ENCODE data around the gene DNMT3A. TPM values are rescaled to one million over a fixed set of nuclear protein-coding genes. Genes with fewer than 3 reads are reported as not detected.
"Not testable (repeated sequence)": the region's sequence is repeated elsewhere in the genome, so short reads cannot be mapped to it uniquely, and the experiment has no call there.

The DNMT3A gene
- total RNA-seq, 4 donors from 2014 or later: 16.1 to 33.7 (median 21.0) TPM

DNA sequence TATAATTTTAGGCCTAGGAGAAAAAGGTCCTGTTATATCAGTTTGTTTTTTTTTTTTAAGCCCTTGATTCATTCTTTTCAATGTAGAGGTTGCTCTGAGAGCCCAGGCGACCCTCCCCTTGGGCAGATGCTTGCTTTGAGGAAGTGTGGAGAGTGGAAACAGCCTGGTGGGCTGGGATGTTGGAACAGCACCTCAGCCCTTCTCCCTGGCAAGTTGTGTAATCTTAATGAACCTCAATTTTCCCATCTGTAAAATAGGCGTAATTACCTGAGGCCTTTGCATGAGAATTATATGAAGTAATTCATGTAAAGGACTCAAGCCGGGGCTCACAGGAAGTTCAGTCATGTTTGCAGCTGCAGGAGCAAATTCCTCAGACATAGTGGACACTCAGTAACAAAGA, 123.6 kb downstream of the DNMT3A start:
- TF ChIP-seq, protein P1, sequence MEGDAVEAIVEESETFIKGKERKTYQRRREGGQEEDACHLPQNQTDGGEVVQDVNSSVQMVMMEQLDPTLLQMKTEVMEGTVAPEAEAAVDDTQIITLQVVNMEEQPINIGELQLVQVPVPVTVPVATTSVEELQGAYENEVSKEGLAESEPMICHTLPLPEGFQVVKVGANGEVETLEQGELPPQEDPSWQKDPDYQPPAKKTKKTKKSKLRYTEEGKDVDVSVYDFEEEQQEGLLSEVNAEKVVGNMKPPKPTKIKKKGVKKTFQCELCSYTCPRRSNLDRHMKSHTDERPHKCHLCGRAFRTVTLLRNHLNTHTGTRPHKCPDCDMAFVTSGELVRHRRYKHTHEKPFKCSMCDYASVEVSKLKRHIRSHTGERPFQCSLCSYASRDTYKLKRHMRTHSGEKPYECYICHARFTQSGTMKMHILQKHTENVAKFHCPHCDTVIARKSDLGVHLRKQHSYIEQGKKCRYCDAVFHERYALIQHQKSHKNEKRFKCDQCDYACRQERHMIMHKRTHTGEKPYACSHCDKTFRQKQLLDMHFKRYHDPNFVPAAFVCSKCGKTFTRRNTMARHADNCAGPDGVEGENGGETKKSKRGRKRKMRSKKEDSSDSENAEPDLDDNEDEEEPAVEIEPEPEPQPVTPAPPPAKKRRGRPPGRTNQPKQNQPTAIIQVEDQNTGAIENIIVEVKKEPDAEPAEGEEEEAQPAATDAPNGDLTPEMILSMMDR (IDR thresholded peaks at IDR 0.05): no peak
- TF ChIP-seq EP300 (IDR thresholded peaks at IDR 0.05; ENCODE audit: low read depth) (no peak), POLR2A (IDR thresholded peaks at IDR 0.05) (no peak), POLR2AphosphoS5 (IDR thresholded peaks at IDR 0.05) (no peak)
- H3K9me3 ChIP-seq: no peaks in the 10 kb centered on the region
- H3K4me3 ChIP-seq: no peak overlapping the region
- no peaks in the 10 kb centered on the region for H3K27me3 ChIP-seq
- no peak for DNase-seq
- 91 to 100% methylated on average over 2 to 3 of the region's 3 CpGs for WGBS, 2 donors (ENCODE audit: low coverage in 1 of 2)
- in situ Hi-C loops (cut with MboI; ENCODE audit: low pct_ligation_motif_present in 1 of 4, low pct_unique_long_range_greater_than_20kb in 1 of 4, low sequenced_read_pairs in 3 of 4) (no loop called here), intact Hi-C loops (cut with DNase I; ENCODE audit: low total_unique reads) (no loop called here)
- H3K36me3 ChIP-seq: no peaks in the 10 kb centered on the region
- peaks cover 0 to 10% (median 7%) of the 10 kb centered on the region in 4 donors for H3K4me1 ChIP-seq
- H3K27ac ChIP-seq: no peak overlapping the region

DNA sequence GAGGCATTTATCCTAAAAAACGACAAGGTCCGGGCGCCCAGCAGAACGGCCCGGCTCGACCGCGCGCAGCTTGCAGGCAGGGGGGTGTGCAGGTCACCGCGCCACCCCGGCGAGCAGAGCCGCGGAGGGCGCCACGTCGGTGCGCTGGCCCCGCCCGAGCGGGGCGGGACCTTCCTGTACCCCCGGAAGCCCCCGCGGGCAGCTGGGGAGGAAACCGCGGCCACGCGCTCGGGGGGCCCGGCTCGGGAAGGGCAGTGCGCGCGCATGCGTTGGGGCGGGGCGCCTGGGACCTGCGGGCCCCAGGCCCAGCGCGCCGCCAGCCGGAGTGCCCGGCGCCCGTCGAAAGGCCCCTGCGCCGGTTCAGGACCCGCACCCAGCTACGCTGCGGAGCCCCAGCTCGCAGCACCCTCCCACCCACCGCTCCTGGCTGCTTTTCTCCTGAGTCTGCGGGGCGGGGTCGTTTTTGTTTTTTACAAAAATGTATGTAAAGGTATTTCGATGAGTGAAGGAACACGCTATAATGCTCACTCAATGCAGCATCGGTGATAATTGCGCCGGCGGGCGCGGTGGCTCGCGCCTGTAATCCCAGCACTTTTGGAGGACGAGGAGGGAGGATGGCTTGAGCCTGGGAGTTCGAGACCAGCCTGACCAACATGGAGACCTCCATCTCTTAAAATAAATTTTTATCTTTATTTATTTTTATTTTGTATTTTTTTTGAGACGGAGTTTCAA, 125.6 kb downstream of the DNMT3A start:
- Histone ChIP-seq H3K9me3 (no peaks in the 10 kb centered on the region), H3K27me3 (no peaks in the 10 kb centered on the region), H3K36me3 (no peaks in the 10 kb centered on the region), H3K4me3 (peak overlapping the region; percentile 20 to 63 (median 51)), H3K27ac (peak overlapping the region; percentile 72 to 84 (median 78)), H3K4me1 (peaks cover 0 to 10% (median 7%) of the 10 kb centered on the region in 4 donors)
- TF ChIP-seq POLR2A (IDR thresholded peaks at IDR 0.05) (no peak), POLR2AphosphoS5 (IDR thresholded peaks at IDR 0.05) (peak in 1 of 3 donors; percentile 4)
- in situ Hi-C loops (cut with MboI; ENCODE audit: low pct_ligation_motif_present in 1 of 4, low pct_unique_long_range_greater_than_20kb in 1 of 4, low sequenced_read_pairs in 3 of 4) (no loop called here), intact Hi-C loops (cut with DNase I; ENCODE audit: low total_unique reads) (no loop called here)
- DNase-seq: peak; percentile 85
- 7 to 10% methylated on average over 13 to 44 of the region's 71 CpGs for WGBS, 2 donors (ENCODE audit: low coverage in 1 of 2)

DNA sequence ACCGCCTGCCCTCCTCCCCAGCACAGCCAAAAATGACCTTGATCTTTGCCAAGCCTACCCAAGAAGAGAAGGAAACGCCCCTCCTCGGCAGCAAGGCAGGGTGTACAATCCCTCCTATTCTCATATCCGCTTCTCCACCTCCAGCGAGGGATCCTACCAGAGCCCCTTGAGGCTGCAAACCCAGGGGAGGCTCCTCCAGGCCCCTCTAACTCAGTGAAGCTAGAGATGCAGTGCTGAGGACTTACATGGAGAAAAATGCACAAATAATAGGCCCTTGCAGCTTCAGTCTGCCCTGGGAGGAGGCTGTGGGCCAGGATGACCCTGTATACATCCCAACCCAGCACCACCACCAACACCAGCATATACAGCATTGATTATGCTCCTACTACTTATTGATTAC, 126.5 kb downstream of the DNMT3A start:
- H3K4me3 ChIP-seq: no peak overlapping the region
- intact Hi-C loops (cut with DNase I; ENCODE audit: low total_unique reads): no loop called here
- H3K27me3 ChIP-seq: no peaks in the 10 kb centered on the region
- peaks cover 0 to 10% (median 7%) of the 10 kb centered on the region in 4 donors for H3K4me1 ChIP-seq
- H3K36me3 ChIP-seq: no peaks in the 10 kb centered on the region
- 74% methylated on average over 5 of the region's 5 CpGs; no CpG with 5 or more reads in 1 of the 2 donors for WGBS, 2 donors (ENCODE audit: low coverage in 1 of 2)
- H3K9me3 ChIP-seq: no peaks in the 10 kb centered on the region
- in situ Hi-C loops (cut with MboI; ENCODE audit: low pct_ligation_motif_present in 1 of 4, low pct_unique_long_range_greater_than_20kb in 1 of 4, low sequenced_read_pairs in 3 of 4): no loop called here
- no peak for TF ChIP-seq EP300 (IDR thresholded peaks at IDR 0.05; ENCODE audit: low read depth)
- no peak for TF ChIP-seq POLR2AphosphoS5 (IDR thresholded peaks at IDR 0.05)
- TF ChIP-seq, protein P1 (IDR thresholded peaks at IDR 0.05): no peak
- TF ChIP-seq POLR2A (IDR thresholded peaks at IDR 0.05): no peak
- DNase-seq: no peak
- peak overlapping the region; percentile 72 to 84 (median 78) for H3K27ac ChIP-seq

DNA sequence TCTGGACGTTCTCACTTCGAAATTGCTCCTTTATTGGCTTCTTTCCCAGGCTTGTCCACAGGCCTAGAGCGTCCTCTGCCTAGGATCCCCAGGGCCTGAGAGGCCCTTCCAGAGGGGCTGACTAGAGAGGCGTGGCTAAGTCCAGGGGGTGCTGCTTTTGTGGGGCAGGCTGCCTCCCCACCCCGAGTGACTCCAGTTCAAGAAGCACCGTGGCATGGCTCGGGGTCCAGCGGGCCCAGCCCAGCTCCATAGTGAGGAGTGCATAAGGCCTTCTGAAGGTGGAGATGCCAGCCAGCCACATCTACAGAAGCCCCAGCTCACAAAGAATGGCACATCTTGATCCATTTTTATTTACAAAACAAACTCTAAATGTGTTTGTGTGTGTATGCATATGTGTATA, 128.5 kb downstream of the DNMT3A start:
- Histone ChIP-seq H3K4me3 (no peak overlapping the region), H3K4me1 (peaks cover 0 to 10% (median 7%) of the 10 kb centered on the region in 4 donors), H3K36me3 (no peaks in the 10 kb centered on the region), H3K27ac (no peak overlapping the region), H3K27me3 (no peaks in the 10 kb centered on the region), H3K9me3 (no peaks in the 10 kb centered on the region)
- WGBS, 2 donors (ENCODE audit: low coverage in 1 of 2): 72% methylated on average over 8 of the region's 8 CpGs; no CpG with 5 or more reads in 1 of the 2 donors
- TF ChIP-seq EP300 (IDR thresholded peaks at IDR 0.05; ENCODE audit: low read depth) (no peak), POLR2A (IDR thresholded peaks at IDR 0.05) (no peak), POLR2AphosphoS5 (IDR thresholded peaks at IDR 0.05) (no peak)
- TF ChIP-seq, protein P1 (IDR thresholded peaks at IDR 0.05): no peak
- intact Hi-C loops (cut with DNase I; ENCODE audit: low total_unique reads): no loop called here
- DNase-seq: no peak
- in situ Hi-C loops (cut with MboI; ENCODE audit: low pct_ligation_motif_present in 1 of 4, low pct_unique_long_range_greater_than_20kb in 1 of 4, low sequenced_read_pairs in 3 of 4): no loop called here

DNA sequence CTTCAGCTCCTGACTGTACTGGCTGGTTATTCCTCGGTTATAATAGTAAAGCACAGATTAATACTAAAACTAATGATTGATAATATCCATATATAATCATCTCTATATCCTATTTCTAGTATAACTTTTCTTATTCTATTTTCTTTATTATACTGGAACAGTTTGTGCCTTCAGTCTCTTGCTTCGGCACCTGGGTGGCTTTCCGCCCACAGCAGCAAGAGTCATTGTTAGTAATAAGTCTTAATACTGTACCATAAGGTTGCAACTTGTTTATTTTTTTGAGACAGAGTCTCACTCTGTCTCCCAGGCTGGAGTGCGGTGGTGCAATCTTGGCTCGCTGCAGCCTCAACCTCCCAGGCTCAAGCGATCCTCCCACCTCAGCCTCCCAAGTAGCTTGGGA, 130.8 kb downstream of the DNMT3A start:
- H3K4me1 ChIP-seq; in situ Hi-C loops (cut with MboI; ENCODE audit: low pct_ligation_motif_present in 1 of 4, low pct_unique_long_range_greater_than_20kb in 1 of 4, low sequenced_read_pairs in 3 of 4); H3K9me3 ChIP-seq; H3K27ac ChIP-seq; DNase-seq; H3K36me3 ChIP-seq; H3K27me3 ChIP-seq; intact Hi-C loops (cut with DNase I; ENCODE audit: low total_unique reads); H3K4me3 ChIP-seq: not testable (repeated sequence)
- WGBS, 2 donors (ENCODE audit: low coverage in 1 of 2): 92 to 93% methylated on average over 3 to 6 of the region's 6 CpGs
